Mucosa of gallbladder (tissue), 1 donor: ENCODE measurements around the gene HSFX4. TPM values are rescaled to one million over a fixed set of nuclear protein-coding genes. Genes with fewer than 3 reads are reported as not detected.
"Not testable (repeated sequence)": the region's sequence is repeated elsewhere in the genome, so short reads cannot be mapped to it uniquely, and the experiment has no call there.

Source experiments
- DNase-seq: peaks from one replicate; pipeline ENCODE4 v3.0.0-alpha.2; 2020; ENCODE audit warnings: low spot score
- total RNA-seq: library from RNA; stranded (reverse); gene quantifications from one replicate; pipeline ENCODE4 v1.2.1, GENCODE V29; 2021
- donor health status: DM: no; HTN: no; CAD: no.

HSFX4 gene, protein sequence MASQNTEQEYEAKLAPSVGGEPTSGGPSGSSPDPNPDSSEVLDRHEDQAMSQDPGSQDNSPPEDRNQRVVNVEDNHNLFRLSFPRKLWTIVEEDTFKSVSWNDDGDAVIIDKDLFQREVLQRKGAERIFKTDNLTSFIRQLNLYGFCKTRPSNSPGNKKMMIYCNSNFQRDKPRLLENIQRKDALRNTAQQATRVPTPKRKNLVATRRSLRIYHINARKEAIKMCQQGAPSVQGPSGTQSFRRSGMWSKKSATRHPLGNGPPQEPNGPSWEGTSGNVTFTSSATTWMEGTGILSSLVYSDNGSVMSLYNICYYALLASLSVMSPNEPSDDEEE
- not detected for total RNA-seq

DNA sequence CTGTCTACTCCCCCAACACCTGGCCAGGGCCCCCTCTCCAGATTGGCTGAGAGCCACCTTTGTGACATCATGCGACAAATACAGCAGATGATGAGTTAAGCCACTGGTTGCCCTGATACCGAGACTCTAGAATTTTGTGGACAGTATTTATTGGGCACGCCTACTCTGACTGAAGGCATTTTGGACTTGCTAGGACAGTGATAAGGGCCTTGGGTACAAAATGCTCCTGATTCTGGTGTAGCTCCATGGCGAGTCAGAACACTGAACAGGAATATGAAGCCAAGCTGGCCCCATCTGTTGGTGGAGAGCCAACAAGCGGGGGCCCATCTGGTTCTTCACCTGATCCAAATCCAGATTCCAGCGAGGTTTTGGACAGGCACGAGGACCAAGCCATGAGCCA, at the start of gene HSFX4:
HSFX4 (plus strand) TSS at position 174 of the 400 bp plus-strand sequence; CDS start at position 246, 72 bp downstream.
- DNase-seq, result not testable (repeated sequence)

DNA sequence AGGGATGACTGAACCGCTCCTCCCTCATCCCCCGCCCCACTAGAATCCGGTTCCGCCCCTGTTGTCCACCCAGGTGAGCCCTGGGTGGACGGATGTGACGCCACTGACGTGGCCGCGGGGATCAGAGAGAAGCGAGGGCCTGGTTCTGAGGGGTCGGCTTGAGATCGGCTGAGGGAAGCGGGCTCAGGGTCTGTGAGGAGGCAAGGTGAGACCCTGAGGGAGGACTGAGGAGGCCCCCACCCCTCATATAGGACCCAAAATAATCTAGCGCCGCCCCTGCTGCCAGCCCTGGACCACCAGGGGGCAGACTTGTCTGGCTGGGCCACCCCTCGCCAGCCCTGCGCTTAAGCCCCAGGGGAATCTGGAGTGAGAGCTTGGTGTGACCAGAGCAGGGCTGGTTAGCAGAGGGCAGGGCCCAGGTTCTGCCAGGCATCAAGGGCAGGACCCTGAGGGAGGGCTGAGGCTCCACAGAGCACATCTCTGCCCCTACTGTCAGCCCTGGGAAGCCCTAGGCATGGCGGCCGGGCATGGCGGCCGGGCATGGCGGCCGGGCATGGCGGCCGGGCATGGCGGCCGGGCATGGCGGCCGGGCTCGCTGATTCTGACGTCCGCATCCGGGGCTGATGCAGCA, 48.2 kb upstream of the HSFX4 start, which contains the start of gene MAGEA8:
MAGEA8 (plus strand) TSS at position 103 of the 631 bp plus-strand sequence. CDS start 3,090 bp downstream, outside the sequence.
- no peak for DNase-seq

DNA sequence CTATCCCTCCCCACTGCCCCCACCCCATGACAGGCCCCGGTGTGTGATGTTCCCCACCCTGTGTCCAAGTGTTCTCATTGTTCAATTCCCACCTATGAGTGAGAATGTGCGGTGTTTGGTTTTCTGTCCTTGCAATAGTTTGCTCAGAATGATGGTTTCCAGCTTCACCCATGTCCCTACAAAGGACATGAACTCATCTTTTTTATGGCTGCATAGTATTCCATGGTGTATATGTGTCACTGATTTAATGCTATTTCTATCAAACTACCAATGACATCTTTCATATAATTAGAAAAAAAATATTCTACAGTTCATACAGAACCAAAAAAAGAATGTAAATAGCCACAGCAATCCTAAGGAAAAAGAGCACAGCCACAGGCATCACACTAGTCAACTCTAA, 38.5 kb upstream of the HSFX4 start:
- DNase-seq, result not testable (repeated sequence)

DNA sequence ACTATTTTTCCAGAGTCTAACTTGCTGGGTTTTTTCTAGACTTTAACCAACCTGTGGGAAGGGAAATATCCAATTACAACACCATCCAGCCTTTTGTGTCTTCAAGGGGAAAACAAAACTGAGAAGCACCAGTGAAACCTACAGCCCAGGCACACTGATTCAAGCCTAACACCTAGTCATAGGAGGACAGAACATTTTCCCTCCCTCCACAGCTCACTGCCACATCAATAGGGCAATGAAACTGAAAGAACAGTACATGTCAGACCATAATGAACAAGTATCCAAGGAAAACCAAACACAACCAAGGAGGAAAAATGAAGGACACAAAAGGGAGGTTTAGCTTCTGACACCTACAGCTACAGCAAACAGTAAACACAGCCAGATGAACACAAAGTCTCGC, 30.8 kb upstream of the HSFX4 start:
- no peak for DNase-seq

DNA sequence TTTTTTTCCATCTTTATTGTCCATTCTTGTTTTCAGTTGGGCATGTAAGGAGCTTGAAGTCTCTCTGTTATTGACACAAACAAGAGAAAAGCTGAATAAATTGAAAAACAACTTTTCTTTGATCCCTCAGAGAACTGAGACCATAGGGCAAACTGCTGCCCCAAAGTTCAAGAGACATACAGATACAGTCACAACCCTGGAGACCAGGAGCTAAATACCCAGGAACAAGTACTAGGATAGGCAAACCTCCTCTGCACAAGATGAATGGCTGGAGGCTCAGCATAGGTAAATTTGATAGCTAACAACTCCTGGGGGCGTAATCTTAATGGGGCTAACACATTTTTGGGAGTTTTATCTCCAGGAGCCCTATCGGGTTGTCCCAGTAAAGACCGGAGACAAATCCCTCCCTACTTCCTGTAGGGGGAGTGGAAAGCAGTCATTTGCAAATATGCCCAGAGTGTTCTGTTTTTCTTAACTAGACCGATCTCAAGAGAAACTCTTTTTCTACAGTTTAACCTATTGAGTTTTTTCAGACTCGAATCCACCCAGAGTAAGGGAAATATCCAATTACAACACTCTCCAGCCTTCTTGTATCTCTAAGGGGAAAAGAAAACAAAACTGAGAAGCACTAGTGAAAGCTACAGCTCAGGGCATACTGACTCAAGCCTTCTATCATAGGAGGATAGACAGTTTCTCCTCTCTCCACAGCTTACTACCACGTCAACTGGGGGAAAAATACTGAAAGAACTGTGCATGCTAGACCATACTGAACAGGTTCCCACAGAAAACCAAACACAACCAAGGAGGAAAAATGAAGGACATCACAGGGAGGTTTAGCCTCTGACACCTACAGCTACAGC, 25.3 kb upstream of the HSFX4 start:
- no peak for DNase-seq

DNA sequence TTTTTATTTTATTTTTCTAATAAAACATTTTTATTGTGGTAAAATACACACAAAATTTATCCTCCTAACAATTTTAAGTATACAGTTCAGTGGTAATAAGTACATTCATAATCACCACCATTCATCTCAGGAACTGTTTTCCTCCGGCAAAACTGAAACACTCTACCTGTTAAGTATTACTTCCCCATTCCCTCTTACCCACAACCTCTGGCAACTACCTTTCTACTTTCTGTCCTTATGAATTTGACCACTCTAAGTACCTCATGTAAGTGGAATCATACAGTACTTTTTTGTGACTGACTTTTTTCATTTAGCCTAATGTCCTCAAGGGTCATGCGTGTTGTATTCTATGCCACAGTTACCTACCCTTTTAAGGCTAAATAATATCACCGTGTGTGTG, 21.1 kb upstream of the HSFX4 start:
- no peak for DNase-seq

DNA sequence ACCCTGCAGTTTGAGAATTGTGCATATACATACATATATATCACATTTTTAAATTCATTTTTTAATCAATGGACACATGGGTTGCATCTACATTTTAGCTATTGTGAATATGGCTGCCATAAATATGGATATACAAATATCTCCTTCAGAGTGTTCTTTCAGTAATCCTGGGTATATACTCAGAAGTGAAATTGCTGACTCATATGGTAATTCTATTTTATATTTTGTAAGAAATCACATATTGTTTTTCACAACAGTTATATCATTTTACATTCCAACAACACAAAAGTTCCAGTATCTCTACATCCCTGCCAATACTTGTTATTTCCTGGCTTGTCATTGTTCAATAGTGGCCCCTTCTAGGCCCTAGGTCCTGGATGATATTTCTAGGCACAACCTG, 20.6 kb upstream of the HSFX4 start:
- DNase-seq, result no peak

DNA sequence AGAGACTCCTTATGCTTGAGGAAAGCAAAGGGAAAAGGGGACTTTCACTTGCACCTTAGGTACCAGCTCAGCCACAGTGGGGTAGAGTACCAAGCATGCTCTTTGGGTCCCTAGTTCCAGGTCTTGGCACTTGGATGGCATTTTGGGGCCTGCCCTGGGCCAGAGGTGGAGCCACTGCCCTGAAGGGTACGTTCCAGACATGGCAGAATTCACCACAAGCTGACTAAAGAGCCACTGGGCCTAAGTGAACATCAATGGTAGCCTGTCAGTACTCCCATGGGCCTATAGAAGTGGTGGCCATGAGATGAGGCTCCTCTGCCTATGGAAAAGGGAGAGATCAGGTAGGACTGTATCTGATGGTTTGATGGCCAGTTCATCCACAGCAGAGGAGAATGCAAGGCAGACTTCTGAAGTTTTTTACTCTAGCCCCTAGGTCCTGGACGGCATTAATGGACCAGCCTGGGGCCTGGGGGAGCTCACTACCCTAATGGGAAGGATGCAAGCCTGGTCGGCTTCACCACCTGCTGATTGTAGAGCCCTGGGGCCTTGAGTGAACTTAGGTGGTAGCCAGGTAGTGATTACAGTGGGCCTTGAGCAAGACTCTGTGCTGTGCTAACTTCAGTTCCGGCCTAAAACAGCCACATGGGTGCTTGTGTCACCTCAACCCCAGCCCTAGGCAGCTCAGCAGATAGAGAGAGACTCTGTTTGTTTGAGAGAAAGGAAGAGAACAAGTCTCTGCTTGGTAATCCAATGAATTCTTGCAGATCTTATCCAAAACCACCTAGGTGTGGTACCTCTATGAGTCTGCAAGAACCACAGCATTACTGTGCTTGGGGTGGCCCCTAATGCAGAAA, 19.8 kb upstream of the HSFX4 start:
- no peak for DNase-seq

DNA sequence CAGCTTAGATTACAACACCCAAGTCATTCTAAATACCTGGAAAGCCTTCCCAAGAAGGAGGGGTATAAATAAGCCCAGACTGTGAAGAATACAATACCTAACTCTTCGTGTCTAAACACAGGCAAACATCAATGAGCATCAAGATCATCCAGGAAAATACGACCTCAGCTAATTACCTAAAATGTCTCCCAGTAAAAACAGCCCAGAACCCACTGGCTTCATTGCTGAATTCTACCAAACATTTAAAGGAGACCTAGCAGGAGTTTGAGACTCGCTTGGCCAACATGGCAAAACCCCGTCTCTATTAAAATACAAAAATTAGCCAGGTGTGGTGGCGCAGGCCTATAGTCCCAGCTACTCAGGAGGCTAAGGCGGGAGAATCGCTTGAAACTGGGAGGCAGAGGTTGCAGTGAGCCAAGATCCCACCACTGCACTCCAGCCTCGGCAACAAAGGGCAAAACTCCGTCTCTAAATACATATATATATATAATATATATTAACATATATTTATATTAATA, 19.1 kb upstream of the HSFX4 start:
- DNase-seq, result no peak

DNA sequence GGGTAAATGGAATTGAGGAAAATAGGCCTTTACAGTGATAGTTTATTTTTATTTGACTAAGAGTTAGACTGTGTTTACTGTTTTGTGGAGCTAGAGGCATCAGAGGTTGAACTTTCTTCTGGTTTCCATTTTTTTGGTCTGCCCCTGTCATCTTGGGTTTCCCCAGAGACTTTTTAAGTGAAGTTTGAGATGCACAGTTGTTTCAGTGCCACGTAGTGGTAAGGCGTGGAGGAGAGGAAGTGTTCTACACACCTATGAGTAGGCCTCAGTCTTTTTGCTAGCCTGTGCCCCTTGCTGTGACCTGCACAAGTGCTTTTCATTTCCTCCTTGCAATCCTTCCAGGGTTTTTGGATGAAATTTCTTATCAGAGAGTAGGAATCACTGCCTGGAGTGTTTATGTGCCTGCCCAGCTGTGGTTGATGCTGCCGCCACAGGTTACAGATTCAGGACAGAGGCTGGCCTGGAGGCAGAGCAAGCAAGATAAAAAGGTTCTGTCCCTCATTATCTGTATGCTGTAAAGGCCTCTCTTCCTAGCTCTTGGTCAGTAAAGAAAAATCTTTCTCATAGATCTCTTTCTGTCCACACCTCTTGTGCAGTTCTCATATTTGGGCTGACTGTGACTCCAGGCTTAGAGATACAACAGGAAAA, 12.5 kb upstream of the HSFX4 start:
- no peak for DNase-seq

DNA sequence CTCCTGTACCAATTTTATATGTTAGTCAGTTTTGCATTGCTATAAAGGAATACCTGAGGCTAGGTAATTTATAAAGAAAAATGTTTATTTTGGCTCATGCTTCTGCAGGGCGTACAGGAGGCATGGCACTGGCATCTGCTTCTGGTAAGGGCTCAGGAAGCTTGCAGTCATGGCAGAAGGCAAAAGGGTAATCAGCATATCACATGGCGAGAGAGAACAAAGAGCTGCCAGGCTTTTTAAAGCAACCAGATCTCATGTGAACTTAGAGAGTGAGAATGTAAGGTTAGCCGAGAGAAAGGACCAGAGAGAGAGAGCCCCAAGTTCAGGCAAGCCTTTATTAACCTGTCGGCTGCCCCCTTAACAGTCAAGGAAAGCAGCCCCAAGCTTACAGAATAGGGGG, 5.5 kb upstream of the HSFX4 start:
- not testable (repeated sequence) for DNase-seq

DNA sequence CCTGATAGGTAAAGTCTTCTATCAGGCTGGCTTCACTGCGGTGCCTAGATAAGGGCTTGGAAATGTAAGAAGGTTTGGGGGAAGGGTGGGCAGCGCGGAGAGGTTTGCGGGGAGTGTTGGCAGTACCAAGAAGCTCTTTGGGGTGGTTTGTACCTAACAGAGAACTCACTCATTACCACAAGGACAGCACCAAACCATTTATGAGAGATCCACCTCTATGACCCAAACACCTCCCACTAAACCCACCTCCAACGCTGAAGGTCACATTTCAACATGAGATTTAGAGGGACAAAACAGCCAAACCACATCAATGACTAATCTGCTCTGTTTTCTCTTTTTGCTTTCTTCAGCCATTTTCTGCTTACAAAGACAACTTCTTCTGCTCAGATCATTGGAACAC, 4.9 kb upstream of the HSFX4 start:
- DNase-seq, result not testable (repeated sequence)

DNA sequence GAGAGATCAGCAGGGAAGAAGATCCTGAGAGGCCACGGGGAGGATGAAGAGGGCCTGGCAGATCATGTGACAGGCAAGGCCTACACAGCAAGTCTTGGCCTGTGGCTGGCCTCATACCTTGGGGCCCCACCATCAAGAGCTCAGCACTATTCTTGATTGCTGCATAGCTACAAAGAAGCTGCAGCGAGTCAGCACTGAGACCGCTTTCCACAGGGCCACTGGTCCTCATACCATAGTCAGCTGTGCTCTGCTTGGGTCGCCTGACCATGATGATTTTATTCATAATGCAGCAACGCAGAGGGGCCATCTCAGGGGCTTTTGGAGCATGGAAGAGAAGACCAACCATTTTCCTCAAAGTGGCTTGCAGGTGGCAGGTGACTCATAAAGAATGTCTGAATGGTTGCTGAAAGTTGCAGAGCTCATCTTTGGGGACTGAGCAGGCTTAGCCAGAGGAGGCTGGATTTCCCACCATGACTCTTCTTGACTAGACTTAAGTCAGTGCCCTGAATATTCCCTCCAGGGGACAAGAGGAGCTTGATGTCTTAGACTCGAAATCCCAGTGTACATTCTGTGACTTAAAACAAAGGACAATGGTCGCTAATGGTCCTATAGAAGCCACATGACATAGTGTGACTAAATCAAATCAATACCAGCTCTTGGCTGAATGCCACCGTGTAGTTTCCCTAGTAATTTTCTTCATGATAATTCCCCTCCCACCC, 2.0 kb upstream of the HSFX4 start:
- DNase-seq, result not testable (repeated sequence)

DNA sequence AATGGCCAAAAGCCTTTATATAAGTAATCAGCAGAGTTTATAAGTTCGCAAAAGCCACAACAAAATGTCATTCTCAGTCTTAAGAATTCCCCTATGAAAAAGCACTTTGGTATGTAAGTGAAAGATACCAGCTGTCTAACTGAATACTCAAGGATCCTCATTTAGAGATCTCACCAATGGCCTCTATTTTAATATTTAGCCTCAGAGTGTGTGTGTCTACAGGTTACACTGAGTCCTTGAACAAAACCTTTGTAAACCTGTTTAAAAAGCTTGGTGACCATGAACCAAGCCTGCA, 1.5 kb upstream of the HSFX4 start:
- DNase-seq, result not testable (repeated sequence)

DNA sequence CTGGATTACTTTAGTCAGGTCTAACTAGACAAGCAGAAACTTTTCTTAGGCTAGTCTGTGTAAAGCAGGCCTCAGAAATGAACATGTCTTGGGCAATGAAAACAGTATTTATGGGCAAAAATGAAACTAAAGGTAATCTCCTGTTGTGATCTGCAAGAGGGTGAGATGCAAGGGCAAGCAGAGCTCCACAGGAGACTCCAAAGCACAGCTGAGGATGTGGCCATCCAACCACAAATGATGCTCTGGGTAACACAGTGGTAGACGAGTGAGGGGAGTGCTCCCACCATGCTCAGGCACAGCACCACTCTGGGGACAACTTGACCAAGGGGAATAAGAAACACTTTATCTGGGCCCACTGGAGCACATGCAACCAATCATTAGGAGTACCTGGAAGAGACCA, 738 bp upstream of the HSFX4 start:
- not testable (repeated sequence) for DNase-seq

DNA sequence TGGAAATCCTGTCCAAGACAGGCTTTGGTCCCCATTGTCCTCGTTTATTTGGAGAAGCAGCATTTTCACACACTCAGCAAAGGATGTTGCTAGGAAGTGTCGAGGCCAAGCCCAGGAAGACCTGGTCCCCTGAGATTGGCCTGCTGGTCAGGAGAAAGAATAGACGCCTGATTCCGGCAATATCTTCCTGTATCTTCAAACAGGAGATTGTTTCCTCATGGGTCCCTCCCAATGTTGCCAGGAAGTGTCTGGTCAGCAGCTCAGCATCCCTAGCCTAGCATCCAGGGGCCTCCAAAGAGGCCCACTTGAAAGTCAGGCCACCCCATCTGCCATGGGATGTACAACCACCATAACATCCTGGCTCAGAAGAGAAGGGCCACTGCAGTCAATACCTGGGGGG, 2.0 kb downstream of the HSFX4 start:
- DNase-seq, result not testable (repeated sequence)

DNA sequence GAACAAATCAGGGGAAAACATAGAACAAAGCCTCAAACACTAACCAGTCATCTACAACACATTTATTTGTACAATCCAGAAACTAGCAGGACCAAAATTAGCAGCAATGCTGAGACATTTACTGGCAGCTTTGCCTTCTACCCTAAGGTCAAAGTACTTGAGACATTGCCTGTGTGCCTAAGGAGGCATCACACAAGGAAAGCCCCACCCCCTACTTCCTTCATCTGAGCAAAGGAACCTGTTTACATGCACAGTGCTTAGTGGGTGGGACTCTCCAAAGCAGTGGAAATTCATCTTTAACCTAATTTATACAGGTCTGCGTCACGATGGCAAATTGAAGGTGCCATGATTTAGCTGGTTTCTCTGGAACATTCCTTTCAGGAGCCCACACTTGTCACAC, 2.8 kb downstream of the HSFX4 start:
- DNase-seq, result not testable (repeated sequence)

DNA sequence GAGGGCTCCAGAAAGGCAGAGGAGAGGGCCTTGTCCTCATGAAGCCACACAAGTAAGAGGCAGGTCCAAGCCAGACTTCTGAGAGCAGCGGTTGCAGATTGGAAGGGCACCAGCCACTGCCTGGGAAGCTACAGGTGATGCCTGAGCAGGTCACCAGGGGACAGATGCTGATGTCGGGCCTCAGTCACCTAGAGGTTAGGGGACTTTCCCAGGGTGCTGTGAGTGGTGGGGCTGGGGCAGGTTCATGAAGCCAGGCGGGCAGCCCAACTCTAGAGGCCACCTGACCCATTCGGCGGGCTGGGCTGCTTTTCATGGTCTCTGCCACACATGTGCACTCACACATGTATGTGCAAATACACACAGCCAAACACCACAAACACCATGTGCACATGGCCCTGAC, 3.6 kb downstream of the HSFX4 start:
- DNase-seq, result not testable (repeated sequence)

DNA sequence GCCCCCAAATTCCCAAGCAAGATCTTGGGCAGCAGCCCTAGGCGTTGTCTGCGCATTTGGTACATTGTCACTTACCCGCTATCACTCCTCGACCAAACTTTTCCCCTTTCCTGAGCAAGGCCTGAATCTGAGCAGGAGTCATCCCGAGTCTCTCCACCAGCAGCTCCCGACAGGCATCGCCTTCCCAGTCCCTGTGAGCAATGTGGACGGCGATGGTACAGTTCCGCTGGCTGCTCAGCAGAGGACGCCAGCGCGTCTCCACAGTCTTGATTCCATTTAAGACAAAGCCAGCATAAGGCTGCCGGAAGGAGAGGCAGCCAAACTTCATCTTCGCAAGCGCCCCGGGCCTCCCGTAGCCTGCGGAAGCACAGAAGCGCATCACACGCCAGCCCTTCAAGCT, 4.2 kb downstream of the HSFX4 start:
- DNase-seq, result not testable (repeated sequence)

DNA sequence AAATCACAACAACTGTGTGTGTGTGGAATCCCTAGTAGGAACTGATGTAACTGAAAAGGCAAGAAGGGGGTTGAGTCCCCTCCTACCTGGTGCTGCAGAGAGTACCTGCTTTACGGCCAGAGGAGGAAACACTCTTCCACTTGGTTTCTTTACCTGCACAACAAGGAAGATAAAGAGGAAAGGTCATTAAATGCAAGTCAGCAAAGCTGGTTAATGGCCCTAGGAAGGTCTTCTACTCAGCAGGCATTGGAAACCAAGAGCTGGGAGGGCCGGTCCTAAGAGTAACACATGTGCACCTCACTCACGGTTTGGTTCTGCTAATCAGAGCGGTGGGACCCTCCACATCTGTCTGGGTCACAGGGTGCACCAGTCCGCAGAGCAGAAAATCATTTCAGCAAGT, 8.0 kb downstream of the HSFX4 start:
- not testable (repeated sequence) for DNase-seq
